ENCODE measurements around the gene MYBPH. TPM values are rescaled to one million over a fixed set of nuclear protein-coding genes. Genes with fewer than 3 reads are reported as not detected.

Gene MYBPH
- polyA plus RNA-seq, 3 donors: 0.04 to 0.52 (median 0.16) TPM

- Mint-ChIP-seq H3K36me3 (no peaks in the 10 kb centered on the region), H3K9me3 (no peaks in the 10 kb centered on the region), H3K4me1 (peaks cover 51% of the 10 kb centered on the region), H3K4me3 (peak overlapping the region in 1 of 2 donors; percentile 7), H3K27me3 (ENCODE audit: low read depth in 3 of 3) (peaks cover 0 to 12% (median 8%) of the 10 kb centered on the region in 3 donors), H3K27ac (no peak overlapping the region)
- no peaks in the 10 kb centered on the region for H3K9me3 ChIP-seq (replicated peaks in 1 of 2; ENCODE audit: control insufficient read depth in 1 of 2, insufficient read depth in 1 of 2, low read length in 2 of 2)
- no peak overlapping the region for H3K4me2 ChIP-seq (replicated peaks; ENCODE audit: extremely low read depth, low read length, poor library complexity, severe bottlenecking)
- H3K4me1 ChIP-seq (ENCODE audit: control insufficient read depth in 1 of 2, insufficient read depth in 2 of 2, low read length in 2 of 2): peaks cover 35 to 42% of the 10 kb centered on the region in 2 donors
- TF ChIP-seq CTCF (IDR thresholded peaks at IDR 0.05): no peak
- H3K79me2 ChIP-seq (ENCODE audit: insufficient read depth, low read length): no peaks in the 10 kb centered on the region
- no peak for DNase-seq
- H2AFZ ChIP-seq (ENCODE audit: insufficient read depth, low read depth, low read length, poor library complexity, severe bottlenecking): no peak overlapping the region
- H3K27ac ChIP-seq (ENCODE audit: low read depth in 1 of 2, low read length in 2 of 2): no peak overlapping the region
- no peak overlapping the region for H3K4me3 ChIP-seq (replicated peaks in 1 of 3; ENCODE audit: low read depth in 2 of 3, low read length in 3 of 3)
- WGBS (ENCODE audit: insufficient coverage): 94% methylated on average over 6 of the region's 10 CpGs
- no peaks in the 10 kb centered on the region for H4K20me1 ChIP-seq (ENCODE audit: insufficient read depth, low read length)
- intact Hi-C loops (cut with micrococcal nuclease): loop anchor here in 1 of 2 donors (5.0 kb wide), 2 partner anchors 38 to 52 kb away; partner anchors contain the start of gene ADORA1
- H3K36me3 ChIP-seq (replicated peaks in 1 of 2; ENCODE audit: control insufficient read depth in 1 of 2, insufficient read depth in 2 of 2, low read length in 2 of 2): no peaks in the 10 kb centered on the region
- no peaks in the 10 kb centered on the region for H3K27me3 ChIP-seq (ENCODE audit: control insufficient read depth in 2 of 2, insufficient read depth in 2 of 2, low read length in 2 of 2)
- no peak overlapping the region for H3K9ac ChIP-seq (ENCODE audit: insufficient read depth, low read length, poor library complexity, severe bottlenecking)
Measured at GRCh38 chr1:203179667-203180005, 4.0 kb upstream of the MYBPH start.

- intact Hi-C loops (cut with micrococcal nuclease): loop anchor here in 1 of 2 donors (5.0 kb wide), 2 partner anchors 38 to 52 kb away; partner anchors contain the start of gene ADORA1
- Histone ChIP-seq H3K4me1 (ENCODE audit: control insufficient read depth in 1 of 2, insufficient read depth in 2 of 2, low read length in 2 of 2) (peaks cover 38 to 46% of the 10 kb centered on the region in 2 donors), H4K20me1 (ENCODE audit: insufficient read depth, low read length) (no peaks in the 10 kb centered on the region), H3K79me2 (ENCODE audit: insufficient read depth, low read length) (no peaks in the 10 kb centered on the region), H3K9ac (ENCODE audit: insufficient read depth, low read length, poor library complexity, severe bottlenecking) (no peak overlapping the region), H3K36me3 (replicated peaks in 1 of 2; ENCODE audit: control insufficient read depth in 1 of 2, insufficient read depth in 2 of 2, low read length in 2 of 2) (no peaks in the 10 kb centered on the region), H3K4me3 (replicated peaks in 1 of 3; ENCODE audit: low read depth in 2 of 3, low read length in 3 of 3) (no peak overlapping the region), H3K4me2 (replicated peaks; ENCODE audit: extremely low read depth, low read length, poor library complexity, severe bottlenecking) (no peak overlapping the region), H3K9me3 (replicated peaks in 1 of 2; ENCODE audit: control insufficient read depth in 1 of 2, insufficient read depth in 1 of 2, low read length in 2 of 2) (no peaks in the 10 kb centered on the region), H2AFZ (ENCODE audit: insufficient read depth, low read depth, low read length, poor library complexity, severe bottlenecking) (no peak overlapping the region), H3K27ac (ENCODE audit: low read depth in 1 of 2, low read length in 2 of 2) (no peak overlapping the region), H3K27me3 (ENCODE audit: control insufficient read depth in 2 of 2, insufficient read depth in 2 of 2, low read length in 2 of 2) (no peaks in the 10 kb centered on the region)
- DNase-seq: no peak
- peaks cover 2 to 12% (median 8%) of the 10 kb centered on the region in 3 donors for H3K27me3 Mint-ChIP-seq (ENCODE audit: low read depth in 3 of 3)
- H3K27ac Mint-ChIP-seq: peak overlapping the region in 1 of 7 donors; percentile 12
- no peak overlapping the region for H3K4me3 Mint-ChIP-seq
- 78% methylated on average over 12 of the region's 14 CpGs for WGBS (ENCODE audit: insufficient coverage)
- TF ChIP-seq CTCF (IDR thresholded peaks at IDR 0.05): no peak
- no peaks in the 10 kb centered on the region for H3K9me3 Mint-ChIP-seq
- H3K36me3 Mint-ChIP-seq: no peaks in the 10 kb centered on the region
- H3K4me1 Mint-ChIP-seq: peaks cover 56% of the 10 kb centered on the region
Measured at GRCh38 chr1:203178821-203179666, 3.4 kb upstream of the MYBPH start.
